Mammary epithelial cell (primary cell): ENCODE measurements around the gene PRLHR.

ENCODE experiments used
- CTCF ChIP-seq, 2 donors: IDR thresholded peaks in 1 of 2; conservative IDR thresholded peaks in 1 of 2; 2 replicates each; pipeline ENCODE4 v1.5.1; 2011 to 2012; ENCODE audit warnings: inconsistent platforms in 2 of 2, low read length in 2 of 2, mild to moderate bottlenecking in 2 of 2, control low read depth in 1 of 2, low read depth in 1 of 2; ENCODE audit not compliant: insufficient read depth in 1 of 2; ENCODE audit errors: extremely low read depth in 1 of 2
- EZH2 ChIP-seq: IDR thresholded peaks from 2 replicates; pipeline ENCODE4 v1.6.1; 2012; ENCODE audit warnings: low read length, inconsistent platforms, borderline replicate concordance

- TF ChIP-seq CTCF (conservative IDR thresholded peaks at IDR 0.05 in 1 of 2, IDR thresholded peaks at IDR 0.05 in 1 of 2; ENCODE audit: extremely low read depth in 1 of 2, insufficient read depth in 1 of 2, low read depth in 1 of 2, low read length in 2 of 2) = no peak
- TF ChIP-seq EZH2 = no peak
These were observed 32.6 kb downstream of the PRLHR start for GRCh38 chr10:118562851-118563250.
